Dermis microvascular lymphatic vessel endothelial cell (primary cell): ENCODE measurements around the gene PTPRG. TPM values are rescaled to one million over a fixed set of nuclear protein-coding genes. Genes with fewer than 3 reads are reported as not detected.

Experiments
- DNase-seq, 2 donors: peaks; one replicate each; pipeline versions ENCODE4 v3.0.0 to v3.0.0-alpha.2; 2010; ENCODE audit warnings: low read depth in 2 of 2
- total RNA-seq: library from RNA; depleted of rRNA; stranded (reverse); fragments of >200 nt; gene quantifications from 2 replicates; pipeline ENCODE4 v1.2.1, GENCODE V29; 2014

The PTPRG gene
- total RNA-seq, 1 donor from 2014 or later, result 8.6 TPM

GRCh38 chr3:61649381-61650170 is 88.2 kb downstream of the PTPRG start:
- no peak for DNase-seq

GRCh38 chr3:61650276-61650675 is 88.9 kb downstream of the PTPRG start:
- DNase-seq, result no peak

GRCh38 chr3:61650719-61651410 is 89.5 kb downstream of the PTPRG start:
- no peak for DNase-seq

- DNase-seq, result no peak
Measured at GRCh38 chr3:61657689-61658088, 96.3 kb downstream of the PTPRG start.

GRCh38 chr3:61662861-61663260 is 101.5 kb downstream of the PTPRG start:
- no peak for DNase-seq

DNA sequence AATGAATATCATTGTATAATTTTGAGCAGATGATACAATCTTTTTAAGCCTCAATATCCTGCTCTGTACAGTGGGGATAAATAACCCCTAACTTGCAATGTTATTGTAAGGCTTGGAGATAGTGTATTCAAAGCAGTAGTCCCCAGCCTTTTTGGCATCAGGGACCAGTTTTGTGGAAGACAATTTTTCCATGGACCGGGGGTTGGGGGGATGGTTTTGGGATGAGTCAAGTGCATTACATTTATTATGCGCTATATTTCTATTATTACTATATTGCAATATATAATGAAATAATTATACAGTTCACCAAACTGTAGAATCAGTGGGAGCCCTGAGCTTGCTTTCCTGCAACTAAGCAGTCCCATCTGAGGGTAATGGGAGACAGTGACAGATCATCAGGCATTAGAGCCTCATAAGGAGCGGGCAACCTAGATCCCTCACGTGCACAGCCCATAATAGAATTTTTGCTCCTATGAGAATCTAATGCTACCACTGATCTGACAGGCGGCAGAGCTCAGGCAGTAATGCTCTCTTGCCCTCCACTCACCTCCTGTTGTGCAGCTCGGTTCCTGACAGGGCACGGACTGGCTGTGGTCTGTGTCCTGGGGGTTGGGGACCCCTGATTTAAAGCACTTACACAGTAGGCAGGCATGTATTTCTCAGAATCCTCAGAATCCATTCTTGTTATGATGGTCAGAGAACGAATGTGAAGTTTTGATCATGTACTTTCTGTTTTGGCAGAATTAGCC is 102.2 kb downstream of the PTPRG start:
- DNase-seq, result no peak

GRCh38 chr3:61664105-61664482 is 102.7 kb downstream of the PTPRG start:
- DNase-seq, result no peak

DNA sequence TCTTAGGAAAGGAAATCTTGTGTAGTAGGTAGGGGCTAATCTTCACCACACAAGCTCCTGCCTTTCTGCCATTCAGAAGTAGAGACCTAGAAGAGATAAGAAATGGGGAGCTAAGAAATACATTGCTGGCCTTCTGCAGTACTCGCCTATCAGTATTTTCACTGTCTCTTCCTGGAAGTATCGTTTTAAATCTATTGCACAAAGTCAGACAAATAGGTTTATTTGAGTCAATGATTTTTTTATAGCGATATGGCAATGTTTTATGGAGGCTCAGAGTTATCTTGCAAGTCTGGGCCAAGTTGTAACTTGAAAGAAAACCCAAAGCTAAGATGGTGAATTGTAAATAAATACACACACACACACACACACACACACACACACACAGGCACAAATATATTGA is 103.8 kb downstream of the PTPRG start:
- no peak for DNase-seq

DNA sequence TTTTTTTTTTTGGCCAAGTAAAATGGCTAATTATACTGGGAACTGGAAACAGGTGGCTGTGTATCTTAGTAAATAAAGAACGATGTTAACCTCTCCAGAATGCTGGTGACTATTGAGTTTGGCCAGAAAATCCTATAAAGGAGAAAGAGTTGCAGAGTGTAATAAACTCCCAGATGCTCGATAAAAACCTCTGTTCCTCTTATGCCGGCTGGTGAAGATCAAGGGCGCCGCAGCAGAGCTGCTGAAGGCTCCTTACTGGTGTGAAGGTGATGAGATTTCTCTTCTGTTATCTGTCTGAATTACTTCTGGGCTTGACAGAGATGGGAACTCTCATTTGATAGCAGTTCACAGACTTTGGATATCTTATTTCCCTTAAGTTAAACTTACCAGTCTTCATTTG is 104.6 kb downstream of the PTPRG start:
- no peak for DNase-seq

GRCh38 chr3:61666615-61667330 is 105.4 kb downstream of the PTPRG start:
- DNase-seq, result no peak

GRCh38 chr3:61667383-61667782 is 106.0 kb downstream of the PTPRG start:
- DNase-seq, result no peak

DNA sequence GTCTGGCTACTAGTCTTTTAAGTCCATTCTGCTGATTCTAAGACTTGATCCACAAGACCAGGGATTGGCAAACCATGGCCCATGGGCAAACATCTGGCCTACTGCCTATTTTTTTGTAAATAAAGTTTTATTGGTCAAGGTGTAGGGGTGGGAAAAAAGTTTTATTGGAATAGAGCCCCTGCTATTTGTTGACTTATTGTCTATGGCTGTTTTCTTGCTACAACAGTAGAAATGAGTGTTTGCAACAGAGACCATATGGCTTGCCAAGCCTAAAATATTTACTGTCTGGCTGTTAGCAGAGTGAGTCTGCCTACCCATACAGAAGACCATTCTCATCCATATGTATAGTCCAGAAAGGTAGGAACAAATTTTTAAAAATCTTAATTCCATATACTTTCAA is 106.4 kb downstream of the PTPRG start:
- no peak for DNase-seq

GRCh38 chr3:61668317-61668864 is 107.0 kb downstream of the PTPRG start:
- DNase-seq, result no peak

- DNase-seq, result no peak
Measured at GRCh38 chr3:61669203-61669602, 107.8 kb downstream of the PTPRG start.

- DNase-seq, result no peak
Measured at GRCh38 chr3:61669668-61670299, 108.4 kb downstream of the PTPRG start.

GRCh38 chr3:61673651-61674050 is 112.3 kb downstream of the PTPRG start:
- no peak for DNase-seq

GRCh38 chr3:61674596-61674995 is 113.2 kb downstream of the PTPRG start:
- no peak for DNase-seq

DNA sequence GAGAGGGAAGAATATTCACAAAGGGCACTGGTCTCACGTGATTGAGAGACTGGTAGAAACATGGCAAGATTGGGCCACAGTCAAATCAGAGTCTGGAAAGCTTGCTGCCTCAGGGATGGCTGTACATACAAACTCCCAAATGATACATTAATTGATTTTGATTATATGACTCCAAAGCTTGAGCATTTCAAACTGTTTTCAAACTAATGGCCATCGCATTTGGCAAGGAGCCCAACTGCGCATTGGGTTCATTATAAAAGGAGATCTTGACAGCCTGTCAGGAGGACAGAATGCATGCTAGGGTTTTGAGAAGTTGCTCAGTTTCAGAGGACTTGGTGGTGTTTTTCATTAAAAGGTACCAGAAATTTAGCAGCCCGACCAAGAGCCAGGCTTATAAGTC is 117.7 kb downstream of the PTPRG start:
- no peak for DNase-seq

DNA sequence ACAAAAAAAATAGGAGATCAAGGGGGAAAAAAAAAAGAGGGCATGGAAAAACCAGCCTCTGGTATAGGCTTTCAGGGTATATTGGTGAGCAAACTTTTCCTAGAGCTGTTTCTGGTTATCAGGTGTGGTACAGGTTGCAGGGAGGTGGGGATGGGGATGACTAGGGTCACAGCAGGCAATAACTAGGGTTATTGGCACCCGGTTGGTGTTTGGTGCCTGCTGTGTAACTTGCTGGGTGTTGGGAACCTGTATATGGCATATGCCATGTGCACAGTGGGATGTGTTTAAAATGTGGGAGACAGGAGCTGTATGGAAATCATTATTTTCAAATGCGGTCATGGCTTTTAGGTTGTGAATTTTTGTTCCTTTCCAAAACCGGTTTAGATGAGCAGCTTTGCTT is 119.2 kb downstream of the PTPRG start:
- no peak for DNase-seq

DNA sequence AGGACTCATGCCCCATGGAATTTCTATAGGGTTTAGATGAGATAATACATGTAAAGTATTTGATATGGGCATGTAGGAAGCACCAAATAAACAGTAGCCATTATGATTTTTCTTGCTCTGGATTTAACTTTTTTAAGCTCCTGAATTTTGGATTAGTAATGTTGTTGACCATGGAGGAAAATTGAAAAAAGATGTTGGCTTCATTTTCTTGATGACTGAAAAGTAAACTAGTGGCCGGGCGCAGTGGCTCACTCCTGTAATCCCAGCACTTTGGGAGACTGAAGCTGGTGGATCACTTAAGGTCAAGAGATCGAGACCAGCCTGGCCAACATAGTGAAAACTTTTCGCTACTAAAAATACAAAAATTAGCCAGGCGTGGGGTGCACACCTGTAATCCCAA is 120.3 kb downstream of the PTPRG start:
- DNase-seq, result no peak
